Activated CD8-positive, alpha-beta memory T cell treated with anti-CD3 and anti-CD28 coated beads for 24 hours (primary cell): ENCODE data around the gene CDC42EP4.
"Not testable (repeated sequence)": the region's sequence is repeated elsewhere in the genome, so short reads cannot be mapped to it uniquely, and the experiment has no call there.

Experiments
- DNase-seq: peaks from one replicate; pipeline ENCODE4 v3.0.0-alpha.2; 2020

The CDC42EP4 gene

GRCh38 chr17:73274490-73274889 is 37.3 kb downstream of the CDC42EP4 start:
- DNase-seq = no peak

- no peak for DNase-seq
Measured at GRCh38 chr17:73272906-73273218, 38.9 kb downstream of the CDC42EP4 start.

- DNase-seq = no peak
Measured at GRCh38 chr17:73271072-73271471, 40.7 kb downstream of the CDC42EP4 start.

GRCh38 chr17:73269791-73270190 is 42.0 kb downstream of the CDC42EP4 start:
- DNase-seq = no peak

- DNase-seq = no peak
Measured at GRCh38 chr17:73269329-73269615, 42.5 kb downstream of the CDC42EP4 start.

GRCh38 chr17:73268582-73269328 is 43.0 kb downstream of the CDC42EP4 start:
- DNase-seq = no peak

- no peak for DNase-seq
Measured at GRCh38 chr17:73267648-73268537, 43.9 kb downstream of the CDC42EP4 start.

- no peak for DNase-seq
Measured at GRCh38 chr17:73266796-73267195, 45.0 kb downstream of the CDC42EP4 start.

GRCh38 chr17:73265646-73266640 is 45.9 kb downstream of the CDC42EP4 start:
- no peak for DNase-seq

GRCh38 chr17:73264448-73264847 is 47.4 kb downstream of the CDC42EP4 start:
- DNase-seq = not testable (repeated sequence)

GRCh38 chr17:73262676-73263642 is 48.8 kb downstream of the CDC42EP4 start:
- no peak for DNase-seq

- DNase-seq = no peak
Measured at GRCh38 chr17:73261952-73262675, 49.7 kb downstream of the CDC42EP4 start.

- DNase-seq = no peak
Measured at GRCh38 chr17:73261617-73261951, 50.2 kb downstream of the CDC42EP4 start, which contains the start of gene CPSF4L. Gene CPSF4L, minus strand, starts transcription at chr17:73261880. Its CDS starts 62 bp downstream, at chr17:73261818.

GRCh38 chr17:73257516-73257915 is 54.3 kb downstream of the CDC42EP4 start:
- no peak for DNase-seq

- no peak for DNase-seq
Measured at GRCh38 chr17:73256220-73256619, 55.6 kb downstream of the CDC42EP4 start.

GRCh38 chr17:73255671-73256181 is 56.1 kb downstream of the CDC42EP4 start:
- DNase-seq = peak; percentile 82

GRCh38 chr17:73251871-73252270 is 59.9 kb downstream of the CDC42EP4 start:
- DNase-seq = no peak

- DNase-seq = no peak
Measured at GRCh38 chr17:73250851-73251640, 60.8 kb downstream of the CDC42EP4 start.

- no peak for DNase-seq
Measured at GRCh38 chr17:73249700-73250099, 62.1 kb downstream of the CDC42EP4 start.

GRCh38 chr17:73248532-73248931 is 63.3 kb downstream of the CDC42EP4 start:
- DNase-seq = no peak
